Bronchus fibroblast of lung (primary cell): ENCODE data around the gene TP53TG3D. TPM values are rescaled to one million over a fixed set of nuclear protein-coding genes. Genes with fewer than 3 reads are reported as not detected.

Experiments used
- total RNA-seq: library from RNA; depleted of rRNA; stranded (reverse); fragments of >200 nt; gene quantifications from 2 replicates; pipeline ENCODE4 v1.2.3, GENCODE V29; 2015

TP53TG3D gene, protein sequence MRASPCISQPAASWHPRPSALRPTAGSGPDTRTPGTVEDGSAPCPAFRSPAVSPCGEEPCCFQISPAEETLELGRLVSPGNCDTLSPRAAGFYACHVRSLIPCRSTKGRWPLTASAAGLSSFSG
- total RNA-seq, result not detected in 2 replicates

DNA sequence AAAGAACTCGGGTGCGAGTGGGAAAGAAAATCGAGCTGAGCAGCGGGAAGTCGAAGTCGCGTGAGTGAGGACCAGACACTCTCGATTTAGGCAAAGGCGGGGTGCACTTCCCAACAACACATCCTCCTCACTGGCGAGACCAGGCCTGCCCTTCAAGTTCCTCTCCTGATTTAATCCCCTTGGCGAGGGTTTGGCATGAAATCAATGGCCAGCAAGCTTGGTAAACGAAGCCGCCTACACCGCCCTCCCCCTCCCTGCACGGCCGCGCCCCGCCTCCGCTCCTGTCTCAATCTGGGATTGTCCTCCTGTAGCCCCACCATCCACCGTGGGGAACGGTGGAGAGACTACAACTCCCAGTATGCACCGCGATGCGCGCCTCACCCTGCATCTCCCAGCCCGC, at the start of gene TP53TG3D:
Gene TP53TG3D (plus strand): TSS at position 301 of the 400 bp plus-strand sequence. CDS start 68 bp downstream, at position 369.

